Loucy (cell line): ENCODE measurements around the gene YAP1.
"Not testable (repeated sequence)": the region's sequence is repeated elsewhere in the genome, so short reads cannot be mapped to it uniquely, and the experiment has no call there.

Experiments
- H2AFZ ChIP-seq: fragments of 200-600 bp; sonication (generic); 2 replicates; pipeline ENCODE4 v1.6.0; 2016; ENCODE audit warnings: antibody characterized with exemption, mild to moderate bottlenecking, low read length, moderate library complexity
- H3F3A ChIP-seq: fragments of 200-600 bp; 2 replicates; pipeline ENCODE4 v1.6.0; 2016; ENCODE audit warnings: antibody characterized with exemption, low read depth, mild to moderate bottlenecking
- H3K27me3 ChIP-seq: fragments of 200-600 bp; sonication (generic); 2 replicates; pipeline ENCODE4 v1.6.1; 2014; ENCODE audit warnings: low read length, mild to moderate bottlenecking; ENCODE audit not compliant: insufficient read depth, poor library complexity, severe bottlenecking
- H3K36me3 ChIP-seq: fragments of 200-600 bp; sonication (generic); 2 replicates; pipeline ENCODE4 v1.6.1; 2016; ENCODE audit warnings: low read length; ENCODE audit not compliant: insufficient read depth
- H3K4me1 ChIP-seq: fragments of 200-600 bp; sonication (generic); 2 replicates; pipeline ENCODE4 v1.5.1; 2014; ENCODE audit warnings: low read length, mild to moderate bottlenecking; ENCODE audit not compliant: insufficient read depth, poor library complexity, severe bottlenecking
- H3K4me2 ChIP-seq: fragments of 200-600 bp; sonication (generic); 2 replicates; pipeline ENCODE4 v1.6.0; 2014; ENCODE audit warnings: antibody characterized with exemption, low read length, low read depth, mild to moderate bottlenecking; ENCODE audit not compliant: poor library complexity, severe bottlenecking
- H3K4me3 ChIP-seq: fragments of 200-600 bp; sonication (generic); 2 replicates; pipeline ENCODE4 v1.5.1; 2014; ENCODE audit warnings: low read length, mild to moderate bottlenecking, mixed read lengths; ENCODE audit not compliant: poor library complexity, severe bottlenecking
- H3K79me2 ChIP-seq: fragments of 200-600 bp; sonication (generic); 2 replicates; pipeline ENCODE4 v1.6.1; 2014; ENCODE audit warnings: low read length; ENCODE audit not compliant: insufficient read depth
- H3K9ac ChIP-seq: fragments of 200-600 bp; sonication (generic); 2 replicates; pipeline ENCODE4 v1.6.0; 2014; ENCODE audit warnings: mild to moderate bottlenecking, low read depth, low read length, moderate library complexity; ENCODE audit not compliant: poor library complexity, severe bottlenecking
- H3K9me2 ChIP-seq: fragments of 200-600 bp; sonication (generic); replicated peaks from 2 replicates; pipeline ENCODE4 v1.6.1; 2016; ENCODE audit warnings: low read depth, low read length, mixed read lengths
- H3K9me3 ChIP-seq: fragments of 200-600 bp; sonication (generic); 2 replicates; pipeline ENCODE4 v1.6.1; 2014; ENCODE audit warnings: mild to moderate bottlenecking, antibody characterized with exemption, low read length, low read depth; ENCODE audit not compliant: insufficient read depth
- H4K20me1 ChIP-seq: fragments of 200-600 bp; sonication (generic); 2 replicates; pipeline ENCODE4 v1.6.0; 2014; ENCODE audit warnings: antibody characterized with exemption, low read length, mild to moderate bottlenecking; ENCODE audit not compliant: insufficient read depth, poor library complexity, severe bottlenecking
- EZH2phosphoT487 ChIP-seq: fragments of 200-600 bp; IDR thresholded peaks from 2 replicates; pipeline ENCODE4 v1.6.1; 2018; ENCODE audit warnings: antibody characterized with exemption, mild to moderate bottlenecking, moderate library complexity, borderline replicate concordance
- TF ChIP-seq, protein P1 (sequence below): fragments of 200-600 bp; sonication (generic); conservative IDR thresholded peaks from 2 replicates; pipeline ENCODE4 v1.5.1; 2014; ENCODE audit warnings: mild to moderate bottlenecking, antibody characterized with exemption, low read length

YAP1 gene

DNA sequence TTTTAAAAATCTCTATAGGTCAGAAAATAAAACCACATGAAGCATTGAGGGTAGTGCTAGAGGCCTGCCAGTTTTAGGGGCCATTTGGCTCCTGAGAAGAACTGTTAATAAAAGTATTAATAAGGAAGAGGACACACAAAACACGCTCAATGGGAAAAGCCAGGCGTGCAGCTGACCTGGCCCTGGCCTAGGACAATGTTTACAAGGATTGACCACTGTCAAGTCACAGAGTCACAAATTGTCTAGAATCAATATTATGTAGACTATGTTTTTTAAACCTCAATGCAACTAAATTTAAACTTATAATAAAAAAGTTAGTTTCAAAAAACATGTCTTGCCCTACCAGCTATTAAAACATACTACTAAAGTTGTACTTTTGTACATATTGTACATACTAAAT, 89.4 kb downstream of the YAP1 start:
- no peaks in the 10 kb centered on the region for H3K79me2 ChIP-seq

DNA sequence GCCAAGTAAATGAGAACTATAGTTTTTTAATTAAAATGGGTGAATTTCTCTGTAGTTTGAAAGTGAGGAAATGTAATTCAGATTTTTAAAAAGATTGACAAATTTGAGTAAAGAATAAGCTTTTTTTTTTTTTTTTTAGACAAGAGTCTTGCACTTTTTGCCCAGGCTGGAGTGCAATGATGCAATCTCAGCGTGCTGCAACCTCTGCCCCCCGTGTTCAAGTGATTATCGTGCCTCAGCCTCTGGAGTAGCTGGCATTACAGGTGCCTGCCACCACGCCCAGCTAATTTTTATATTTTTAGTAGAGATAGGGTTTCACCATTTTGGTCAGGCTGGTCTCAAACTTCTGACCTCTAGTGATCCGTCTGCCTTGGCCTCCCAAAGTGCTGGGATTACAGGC, 90.1 kb downstream of the YAP1 start:
- H3K9me2 ChIP-seq, H2AFZ ChIP-seq, H3K9ac ChIP-seq, H3K36me3 ChIP-seq, H3K9me3 ChIP-seq, H3F3A ChIP-seq, H3K79me2 ChIP-seq, H3K4me2 ChIP-seq, H4K20me1 ChIP-seq, H3K4me3 ChIP-seq, H3K27me3 ChIP-seq, H3K4me1 ChIP-seq: not testable (repeated sequence)

More for the DNA sequence above, 89.4 kb downstream of the YAP1 start:
- H3K9ac ChIP-seq = no peak overlapping the region
- no peak for TF ChIP-seq EZH2phosphoT487
- TF ChIP-seq, protein P1, sequence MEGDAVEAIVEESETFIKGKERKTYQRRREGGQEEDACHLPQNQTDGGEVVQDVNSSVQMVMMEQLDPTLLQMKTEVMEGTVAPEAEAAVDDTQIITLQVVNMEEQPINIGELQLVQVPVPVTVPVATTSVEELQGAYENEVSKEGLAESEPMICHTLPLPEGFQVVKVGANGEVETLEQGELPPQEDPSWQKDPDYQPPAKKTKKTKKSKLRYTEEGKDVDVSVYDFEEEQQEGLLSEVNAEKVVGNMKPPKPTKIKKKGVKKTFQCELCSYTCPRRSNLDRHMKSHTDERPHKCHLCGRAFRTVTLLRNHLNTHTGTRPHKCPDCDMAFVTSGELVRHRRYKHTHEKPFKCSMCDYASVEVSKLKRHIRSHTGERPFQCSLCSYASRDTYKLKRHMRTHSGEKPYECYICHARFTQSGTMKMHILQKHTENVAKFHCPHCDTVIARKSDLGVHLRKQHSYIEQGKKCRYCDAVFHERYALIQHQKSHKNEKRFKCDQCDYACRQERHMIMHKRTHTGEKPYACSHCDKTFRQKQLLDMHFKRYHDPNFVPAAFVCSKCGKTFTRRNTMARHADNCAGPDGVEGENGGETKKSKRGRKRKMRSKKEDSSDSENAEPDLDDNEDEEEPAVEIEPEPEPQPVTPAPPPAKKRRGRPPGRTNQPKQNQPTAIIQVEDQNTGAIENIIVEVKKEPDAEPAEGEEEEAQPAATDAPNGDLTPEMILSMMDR = no peak
- H3F3A ChIP-seq = no peaks in the 10 kb centered on the region
- no peak overlapping the region for H2AFZ ChIP-seq
- no peaks in the 10 kb centered on the region for H3K36me3 ChIP-seq
- H3K9me3 ChIP-seq = no peaks in the 10 kb centered on the region
- H3K4me3 ChIP-seq = no peak overlapping the region
- no peaks in the 10 kb centered on the region for H3K4me1 ChIP-seq
- H3K4me2 ChIP-seq = no peak overlapping the region
- no peaks in the 10 kb centered on the region for H3K27me3 ChIP-seq
- H4K20me1 ChIP-seq = no peaks in the 10 kb centered on the region
- H3K9me2 ChIP-seq = no peaks in the 10 kb centered on the region

DNA sequence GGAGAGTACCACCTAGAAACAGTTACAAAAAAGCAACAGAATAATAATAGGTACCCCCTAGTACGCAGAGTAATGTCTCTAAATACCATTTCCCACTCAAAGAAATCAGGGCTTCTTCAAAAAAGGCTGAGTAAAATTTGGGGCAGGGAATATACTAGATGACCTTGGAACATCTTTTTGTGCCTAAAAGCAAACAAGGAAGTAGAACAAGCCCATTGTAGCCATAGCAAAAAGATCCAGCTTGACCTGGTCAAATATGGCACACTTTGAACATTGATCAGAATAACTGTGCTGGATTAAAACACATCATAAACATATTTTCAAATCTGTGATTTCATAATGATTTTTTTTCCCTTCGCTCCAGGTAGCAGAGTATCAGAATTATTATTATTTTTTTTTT, 91.5 kb downstream of the YAP1 start:
- no peaks in the 10 kb centered on the region for H3K4me1 ChIP-seq

DNA sequence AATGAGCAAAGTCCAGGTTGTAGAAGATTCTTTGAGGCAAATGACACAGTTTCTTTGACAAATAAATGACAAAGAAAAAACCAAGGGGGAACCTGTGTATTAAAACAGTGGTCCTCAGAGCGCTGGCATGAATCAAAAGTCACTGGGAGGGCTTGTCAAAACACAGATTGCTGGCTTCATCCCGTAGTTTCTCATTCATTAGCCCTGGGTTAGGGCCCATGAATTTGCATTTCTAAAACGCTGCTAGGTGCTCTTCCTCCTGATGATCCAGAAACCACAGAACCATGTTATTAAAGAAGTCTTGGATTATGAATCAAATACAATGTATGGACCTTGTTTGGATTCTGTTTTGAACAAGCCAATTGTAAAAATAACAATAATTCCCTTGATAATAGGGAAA, 92.7 kb downstream of the YAP1 start:
- Histone ChIP-seq H2AFZ (no peak overlapping the region), H3K9me2 (no peaks in the 10 kb centered on the region), H3K27me3 (no peaks in the 10 kb centered on the region), H3K9me3 (no peaks in the 10 kb centered on the region), H3K79me2 (no peaks in the 10 kb centered on the region), H3K4me3 (no peak overlapping the region), H3K36me3 (no peaks in the 10 kb centered on the region), H3K4me1 (no peaks in the 10 kb centered on the region), H4K20me1 (no peaks in the 10 kb centered on the region), H3F3A (no peaks in the 10 kb centered on the region), H3K9ac (no peak overlapping the region), H3K4me2 (no peak overlapping the region)
- TF ChIP-seq, protein P1 = no peak
- TF ChIP-seq EZH2phosphoT487 = no peak

More for the DNA sequence above, 91.5 kb downstream of the YAP1 start:
- Histone ChIP-seq H2AFZ (no peak overlapping the region), H3K79me2 (no peaks in the 10 kb centered on the region), H3K9me3 (no peaks in the 10 kb centered on the region), H3K4me2 (no peak overlapping the region), H3K9me2 (no peaks in the 10 kb centered on the region), H3K27me3 (no peaks in the 10 kb centered on the region), H3K36me3 (no peaks in the 10 kb centered on the region), H4K20me1 (no peaks in the 10 kb centered on the region), H3F3A (no peaks in the 10 kb centered on the region), H3K4me3 (no peak overlapping the region), H3K9ac (no peak overlapping the region)
- TF ChIP-seq EZH2phosphoT487 = no peak
- TF ChIP-seq, protein P1 = no peak
